Measurements from ENCODE around the gene KIAA1671. TPM values are rescaled to one million over a fixed set of nuclear protein-coding genes. Genes with fewer than 3 reads are reported as not detected.

KIAA1671 gene
- total RNA-seq, 4 donors from 2014 or later: 30.6 to 52.7 (median 39.9) TPM

GRCh38 chr22:25210793-25211192 is 258.3 kb downstream of the KIAA1671 start:
- Histone ChIP-seq H3K4me1 (no peaks in the 10 kb centered on the region), H3K9me3 (peaks cover 0 to 32% (median 0%) of the 10 kb centered on the region in 4 donors), H3K27ac (no peak overlapping the region), H3K36me3 (no peaks in the 10 kb centered on the region), H3K27me3 (no peaks in the 10 kb centered on the region), H3K4me3 (no peak overlapping the region)
- no peak for TF ChIP-seq POLR2A (IDR thresholded peaks at IDR 0.05)
- TF ChIP-seq CTCF (IDR thresholded peaks at IDR 0.05): no peak
- TF ChIP-seq EP300 (IDR thresholded peaks at IDR 0.05): no peak
- no peak for DNase-seq (ENCODE audit: low spot score in 2 of 2)
- whole genome bisulfite sequencing, 2 donors: 76 to 85% methylated on average over 3 of the region's 3 CpGs

- no peaks in the 10 kb centered on the region for H3K36me3 ChIP-seq
- H3K27me3 ChIP-seq: no peaks in the 10 kb centered on the region
- 44 to 54% methylated on average over 3 of the region's 3 CpGs for WGBS, 2 donors
- no peak overlapping the region for H3K4me3 ChIP-seq
- DNase-seq (ENCODE audit: low spot score in 2 of 2): no peak
- no peaks in the 10 kb centered on the region for H3K4me1 ChIP-seq
- peaks cover 0 to 32% (median 0%) of the 10 kb centered on the region in 4 donors for H3K9me3 ChIP-seq
- no peak for TF ChIP-seq EP300 (IDR thresholded peaks at IDR 0.05)
- TF ChIP-seq CTCF (IDR thresholded peaks at IDR 0.05): no peak
- TF ChIP-seq POLR2A (IDR thresholded peaks at IDR 0.05): no peak
- H3K27ac ChIP-seq: no peak overlapping the region
These were observed 259.8 kb downstream of the KIAA1671 start for GRCh38 chr22:25212337-25212736.

GRCh38 chr22:25213221-25213620 is 260.7 kb downstream of the KIAA1671 start:
- 77 to 79% methylated on average over 3 of the region's 3 CpGs for WGBS, 2 donors
- no peaks in the 10 kb centered on the region for H3K27me3 ChIP-seq
- H3K9me3 ChIP-seq: peaks cover 0 to 32% (median 0%) of the 10 kb centered on the region in 4 donors
- H3K36me3 ChIP-seq: no peaks in the 10 kb centered on the region
- H3K4me1 ChIP-seq: no peaks in the 10 kb centered on the region
- no peak overlapping the region for H3K4me3 ChIP-seq
- no peak overlapping the region for H3K27ac ChIP-seq
- no peak for DNase-seq (ENCODE audit: low spot score in 2 of 2)
- no peak for TF ChIP-seq POLR2A (IDR thresholded peaks at IDR 0.05)
- no peak for TF ChIP-seq EP300 (IDR thresholded peaks at IDR 0.05)
- no peak for TF ChIP-seq CTCF (IDR thresholded peaks at IDR 0.05)

GRCh38 chr22:25216230-25216629 is 263.7 kb downstream of the KIAA1671 start:
- no peak for TF ChIP-seq POLR2A (IDR thresholded peaks at IDR 0.05)
- no peak for TF ChIP-seq CTCF (IDR thresholded peaks at IDR 0.05)
- no peak for TF ChIP-seq EP300 (IDR thresholded peaks at IDR 0.05)
- Histone ChIP-seq H3K27ac (no peak overlapping the region), H3K9me3 (peaks cover 0 to 32% (median 0%) of the 10 kb centered on the region in 4 donors), H3K27me3 (peaks cover 0 to 2% of the 10 kb centered on the region in 2 donors), H3K4me3 (no peak overlapping the region), H3K36me3 (no peaks in the 10 kb centered on the region), H3K4me1 (no peaks in the 10 kb centered on the region)
- 65 to 66% methylated on average over 2 of the region's 2 CpGs for WGBS, 2 donors
- no peak for DNase-seq (ENCODE audit: low spot score in 2 of 2)

GRCh38 chr22:25219211-25219689 is 266.7 kb downstream of the KIAA1671 start, which contains the start of gene CRYBB2:
TSS of gene CRYBB2 (plus strand) at chr22:25219639. CDS start at chr22:25221430, 1,791 bp downstream.
- Histone ChIP-seq H3K36me3 (no peaks in the 10 kb centered on the region), H3K4me1 (no peaks in the 10 kb centered on the region), H3K27ac (no peak within 1 kb of the TSS), H3K4me3 (no peak within 1 kb of the TSS), H3K27me3 (peaks cover 0 to 6% of the 10 kb centered on the region in 2 donors), H3K9me3 (peaks cover 0 to 10% (median 0%) of the 10 kb centered on the region in 4 donors)
- DNase-seq (ENCODE audit: low spot score in 2 of 2): no peak
- 82 to 85% methylated on average over 19 of the region's 19 CpGs for WGBS, 2 donors
- no peak for TF ChIP-seq EP300 (IDR thresholded peaks at IDR 0.05)
- TF ChIP-seq CTCF (IDR thresholded peaks at IDR 0.05): no peak
- no peak for TF ChIP-seq POLR2A (IDR thresholded peaks at IDR 0.05)
